Erythroblast (primary cell): ENCODE measurements around the gene INO80D.
A peak's percentile ranks its signal among the peaks of the same experiment; 100 is the strongest.

Experiments used
- GATA1 ChIP-seq: IDR thresholded peaks from 2 replicates; pipeline ENCODE4 v1.6.1; 2011; ENCODE audit warnings: low read depth, mild to moderate bottlenecking, control low read depth, low read length, moderate library complexity
- POLR2A ChIP-seq: IDR thresholded peaks from 2 replicates; pipeline ENCODE4 v1.6.1; 2011; ENCODE audit warnings: mild to moderate bottlenecking, low read length

DNA sequence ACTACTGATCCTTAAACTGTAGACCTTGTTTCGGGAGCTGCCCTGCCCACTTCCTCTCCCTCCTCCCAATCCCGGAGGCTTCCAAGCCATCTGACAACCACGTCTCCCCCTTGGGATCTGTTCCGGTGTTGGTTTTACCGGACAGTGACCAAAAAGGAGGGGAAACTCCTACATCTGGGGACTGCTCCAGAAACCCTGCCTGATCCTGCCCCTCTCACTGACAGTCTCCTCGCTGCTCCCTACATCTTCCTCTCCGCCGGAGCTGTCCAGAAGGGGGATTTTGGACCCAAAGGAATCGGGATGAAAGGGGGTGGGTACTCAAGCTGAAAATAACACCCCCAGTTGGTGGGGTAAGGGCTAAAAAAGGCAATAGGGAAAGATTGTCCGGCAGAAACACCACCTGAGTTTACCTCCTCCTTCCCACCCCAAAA lies 1.5 kb downstream of the INO80D start:
- TF ChIP-seq POLR2A (peak; percentile 57), GATA1 (no peak)
